AG04450 (cell line): ENCODE data around the gene SLC6A11. TPM values are rescaled to one million over a fixed set of nuclear protein-coding genes. Genes with fewer than 3 reads are reported as not detected.

Source experiments
- CTCF ChIA-PET: fragments of 300-600, 350-600 bp; formaldehyde crosslinking; extraction: SDS; loops from one replicate; lab custom pipeline; 2022; ENCODE audit warnings: antibody characterized with exemption, inconsistent platforms; lab: Charles Lee
- POLR2A ChIA-PET: fragments of 350-600 bp; formaldehyde crosslinking; extraction: SDS; loops from one replicate; lab custom pipeline; 2021; ENCODE audit warnings: antibody characterized with exemption, inconsistent platforms; lab: Yijun Ruan, JAX
- DNase-seq: peaks from one replicate; pipeline ENCODE4 v3.0.0-alpha.2; 2011; ENCODE audit warnings: low read depth, low spot score
- H3K27ac ChIP-seq: one replicate; pipeline ENCODE4 v1.5.1; 2012; ENCODE audit warnings: low read depth, low read length, control low read depth
- H3K27me3 ChIP-seq: one replicate; pipeline ENCODE4 v1.6.0; 2012; ENCODE audit warnings: low read length; ENCODE audit not compliant: control insufficient read depth, insufficient read depth
- H3K4me3 ChIP-seq: 2 replicates; pipeline ENCODE4 v1.5.1; 2011; ENCODE audit warnings: mild to moderate bottlenecking, low read depth, low read length, control low read depth
- H3K9me3 ChIP-seq: 2 replicates; pipeline ENCODE4 v1.5.1; 2012; ENCODE audit warnings: low read length; ENCODE audit not compliant: control insufficient read depth, insufficient read depth
- CTCF ChIP-seq: IDR thresholded peaks from 2 replicates; pipeline ENCODE4 v1.5.1; 2011; ENCODE audit warnings: low read depth, low read length, control low read depth, inconsistent platforms
- polyA plus RNA-seq: library from polyadenylated mRNA; depleted of rRNA; stranded (reverse); fragments of >200 nt; gene quantifications from 2 replicates; pipeline ENCODE4 v1.2.3, GENCODE V29; 2011

SLC6A11 gene
- polyA plus RNA-seq, 1 experiment = not detected

- no peak for TF ChIP-seq CTCF
- Histone ChIP-seq H3K27ac (no peak overlapping the region), H3K9me3 (no peaks in the 10 kb centered on the region), H3K4me3 (no peak overlapping the region), H3K27me3 (peaks cover 3% of the 10 kb centered on the region)
- DNase-seq = no peak
- POLR2A ChIA-PET = no interaction called here
- CTCF ChIA-PET = no interaction called here
Observed at GRCh38 chr3:10835406-10835805, 19.4 kb downstream of the SLC6A11 start.

GRCh38 chr3:10836676-10837075, 20.6 kb downstream of the SLC6A11 start:
- Histone ChIP-seq H3K9me3 (no peaks in the 10 kb centered on the region), H3K4me3 (no peak overlapping the region), H3K27ac (no peak overlapping the region), H3K27me3 (peaks cover 5% of the 10 kb centered on the region)
- CTCF ChIA-PET = interaction anchor here (0.5 kb wide), 1 partner anchor 222 kb away, joined by 3 read pairs; no protein-coding TSS in a partner anchor
- POLR2A ChIA-PET = no interaction called here
- DNase-seq = no peak
- no peak for TF ChIP-seq CTCF

GRCh38 chr3:10837849-10838248, 21.8 kb downstream of the SLC6A11 start:
- no peaks in the 10 kb centered on the region for H3K9me3 ChIP-seq
- no peak for TF ChIP-seq CTCF
- ChIA-PET CTCF (no interaction called here), POLR2A (no interaction called here)
- H3K4me3 ChIP-seq = no peak overlapping the region
- no peak for DNase-seq
- H3K27me3 ChIP-seq = peaks cover 7% of the 10 kb centered on the region
- H3K27ac ChIP-seq = no peak overlapping the region

- Histone ChIP-seq H3K27ac (no peak overlapping the region), H3K4me3 (no peak overlapping the region), H3K27me3 (peaks cover 8% of the 10 kb centered on the region), H3K9me3 (no peaks in the 10 kb centered on the region)
- DNase-seq = no peak
- POLR2A ChIA-PET = no interaction called here
- CTCF ChIA-PET = no interaction called here
- TF ChIP-seq CTCF = no peak
Observed at GRCh38 chr3:10839167-10839566, 23.1 kb downstream of the SLC6A11 start.

GRCh38 chr3:10841100-10841499, 25.1 kb downstream of the SLC6A11 start:
- Histone ChIP-seq H3K4me3 (no peak overlapping the region), H3K9me3 (no peaks in the 10 kb centered on the region), H3K27me3 (peaks cover 8% of the 10 kb centered on the region), H3K27ac (no peak overlapping the region)
- ChIA-PET POLR2A (no interaction called here), CTCF (no interaction called here)
- TF ChIP-seq CTCF = no peak
- no peak for DNase-seq
